Mesenchymal stem cell (in vitro differentiated cells and primary cell): Measurements from ENCODE around the gene TMEM53.

Source experiments
- DNase-seq: peaks from one replicate; pipeline ENCODE4 v3.0.0-alpha.2; 2013
- H2AFZ ChIP-seq: one replicate; pipeline ENCODE4 v1.6.1; 2013; ENCODE audit warnings: low read depth, mild to moderate bottlenecking, control low read depth, inconsistent platforms, low read length, moderate library complexity
- H2AK5ac ChIP-seq: 2 replicates; pipeline ENCODE4 v1.6.1; 2013; ENCODE audit warnings: low read length, moderate library complexity, mild to moderate bottlenecking, inconsistent platforms; ENCODE audit not compliant: severe bottlenecking
- H2BK120ac ChIP-seq: one replicate; pipeline ENCODE4 v1.6.1; 2013; ENCODE audit warnings: low read depth, mild to moderate bottlenecking, inconsistent platforms, low read length, moderate library complexity
- H2BK12ac ChIP-seq, 2 experiments: one replicate each; pipeline ENCODE4 v1.6.1; 2013; ENCODE audit warnings: inconsistent platforms in 2 of 2, low read length in 2 of 2, mild to moderate bottlenecking in 2 of 2, moderate library complexity in 2 of 2, control low read depth in 1 of 2
- H2BK15ac ChIP-seq: one replicate; pipeline ENCODE4 v1.6.1; 2013; ENCODE audit warnings: mild to moderate bottlenecking, low read depth, inconsistent platforms; ENCODE audit not compliant: poor library complexity, severe bottlenecking
- H2BK5ac ChIP-seq: 2 replicates; pipeline ENCODE4 v1.6.1; 2013; ENCODE audit warnings: low read depth, mild to moderate bottlenecking, low read length, control low read depth, inconsistent platforms; ENCODE audit not compliant: poor library complexity, severe bottlenecking
- H3K14ac ChIP-seq, 2 experiments: one replicate each; pipeline ENCODE4 v1.6.1; 2013; ENCODE audit warnings: inconsistent platforms in 2 of 2, low read length in 2 of 2, control low read depth in 1 of 2, mild to moderate bottlenecking in 1 of 2, moderate library complexity in 1 of 2
- H3K18ac ChIP-seq, 2 experiments: one replicate each; pipeline ENCODE4 v1.6.1; 2013; ENCODE audit warnings: inconsistent platforms in 2 of 2, low read length in 2 of 2, control low read depth in 1 of 2, low read depth in 1 of 2, mild to moderate bottlenecking in 1 of 2
- H3K23ac ChIP-seq, 2 experiments: one replicate each; pipeline ENCODE4 v1.6.1; 2013; ENCODE audit warnings: inconsistent platforms in 2 of 2, low read length in 2 of 2, mild to moderate bottlenecking in 2 of 2, moderate library complexity in 2 of 2, control low read depth in 1 of 2
- H3K27ac ChIP-seq: 2 replicates; pipeline ENCODE4 v1.5.1; 2013; ENCODE audit warnings: mild to moderate bottlenecking, moderate library complexity, low read length, control low read depth, inconsistent platforms; ENCODE audit not compliant: poor library complexity, severe bottlenecking
- H3K27me3 ChIP-seq, 2 experiments: 2 replicates each; pipeline versions ENCODE4 v1.6.1 to v1.7.0; 2013; ENCODE audit warnings: low read length in 2 of 2, mild to moderate bottlenecking in 2 of 2, moderate library complexity in 2 of 2, control low read depth in 1 of 2, inconsistent platforms in 1 of 2; ENCODE audit not compliant: control insufficient read depth in 1 of 2, insufficient read depth in 1 of 2
- H3K36me3 ChIP-seq, 2 experiments: 2 replicates each; pipeline versions ENCODE4 v1.6.1 to v1.7.0; 2013; ENCODE audit warnings: low read length in 2 of 2, control low read depth in 1 of 2, inconsistent platforms in 1 of 2, low read depth in 1 of 2, mild to moderate bottlenecking in 1 of 2; ENCODE audit not compliant: insufficient read depth in 2 of 2, control insufficient read depth in 1 of 2
- H3K4ac ChIP-seq, 2 experiments: one replicate each; pipeline ENCODE4 v1.6.1; 2013; ENCODE audit warnings: inconsistent platforms in 2 of 2, low read length in 2 of 2, mild to moderate bottlenecking in 2 of 2, moderate library complexity in 2 of 2, control low read depth in 1 of 2, low read depth in 1 of 2
- H3K4me1 ChIP-seq: 2 replicates; pipeline ENCODE4 v1.6.1; 2013; ENCODE audit warnings: low read depth, low read length, control low read depth; ENCODE audit not compliant: control insufficient read depth, insufficient read depth
- H3K4me2 ChIP-seq: 2 replicates; pipeline ENCODE4 v1.6.1; 2013; ENCODE audit warnings: low read length, mild to moderate bottlenecking, inconsistent platforms; ENCODE audit not compliant: poor library complexity, severe bottlenecking
- H3K4me3 ChIP-seq, 2 experiments: 2 replicates each; pipeline versions ENCODE4 v1.5.1 to v1.7.0; 2013; ENCODE audit warnings: low read length in 2 of 2, mild to moderate bottlenecking in 2 of 2, control low read depth in 1 of 2, low read depth in 1 of 2; ENCODE audit not compliant: insufficient read depth in 1 of 2
- H3K79me1 ChIP-seq: replicated peaks from 2 replicates; pipeline ENCODE4 v1.6.1; 2013; ENCODE audit warnings: mild to moderate bottlenecking, control low read depth, low read length, inconsistent platforms; ENCODE audit not compliant: poor library complexity, severe bottlenecking
- H3K9ac ChIP-seq: 2 replicates; pipeline ENCODE4 v1.7.0; 2013; ENCODE audit warnings: mild to moderate bottlenecking, low read length, moderate library complexity
- H3K9me3 ChIP-seq: 2 replicates; pipeline ENCODE4 v1.7.0; 2013; ENCODE audit warnings: mild to moderate bottlenecking, low read length; ENCODE audit not compliant: control insufficient read depth
- H4K8ac ChIP-seq: one replicate; pipeline ENCODE4 v1.6.1; 2013; ENCODE audit warnings: inconsistent platforms, mild to moderate bottlenecking, low read length, moderate library complexity
- H4K91ac ChIP-seq: one replicate; pipeline ENCODE4 v1.6.1; 2013; ENCODE audit warnings: mild to moderate bottlenecking, low read length, inconsistent platforms
- WGBS: methylation state at CpG from one replicate; pipeline ENCODE4 v1.1.7; 2013; ENCODE audit warnings: mixed read lengths; 5-methylcytosine and 5-hydroxymethylcytosine counted together

TMEM53 gene

GRCh38 chr1:44609768-44610526 lies 64.3 kb downstream of the TMEM53 start:
- no peak for DNase-seq
- H4K91ac ChIP-seq: no peak overlapping the region
- H4K8ac ChIP-seq: no peak overlapping the region
- H3K4me2 ChIP-seq: no peak overlapping the region
- H3K27ac ChIP-seq: no peak overlapping the region
- H3K18ac ChIP-seq: no peak overlapping the region
- no peaks in the 10 kb centered on the region for H3K9me3 ChIP-seq
- no peak overlapping the region for H2BK12ac ChIP-seq
- H3K23ac ChIP-seq: no peak overlapping the region
- H3K27me3 ChIP-seq: peaks cover 30 to 63% of the 10 kb centered on the region in 2 experiments
- no peak overlapping the region for H2BK15ac ChIP-seq
- H2BK5ac ChIP-seq: no peak overlapping the region
- H2AFZ ChIP-seq: no peak overlapping the region
- no peaks in the 10 kb centered on the region for H3K36me3 ChIP-seq
- no peak overlapping the region for H3K4ac ChIP-seq
- no peak overlapping the region for H2BK120ac ChIP-seq
- no peak overlapping the region for H2AK5ac ChIP-seq
- H3K9ac ChIP-seq: no peak overlapping the region
- H3K4me3 ChIP-seq: no peak overlapping the region
- H3K4me1 ChIP-seq: no peaks in the 10 kb centered on the region
- WGBS: 67% methylated on average over 24 of the region's 25 CpGs
- peak overlapping the region in 1 of 2 experiments; percentile 68 for H3K14ac ChIP-seq
- no peaks in the 10 kb centered on the region for H3K79me1 ChIP-seq

- Histone ChIP-seq H3K36me3 (no peaks in the 10 kb centered on the region), H3K27me3 (peaks cover 34 to 64% of the 10 kb centered on the region in 2 experiments), H3K4ac (no peak overlapping the region), H3K4me2 (no peak overlapping the region), H2AK5ac (no peak overlapping the region), H3K23ac (no peak overlapping the region), H2BK5ac (no peak overlapping the region), H3K4me1 (no peaks in the 10 kb centered on the region), H4K8ac (no peak overlapping the region), H2BK12ac (no peak overlapping the region), H3K4me3 (no peak overlapping the region), H2AFZ (no peak overlapping the region), H3K79me1 (no peaks in the 10 kb centered on the region), H3K14ac (no peak overlapping the region), H3K9ac (no peak overlapping the region), H3K9me3 (no peaks in the 10 kb centered on the region), H3K27ac (no peak overlapping the region), H2BK120ac (no peak overlapping the region), H4K91ac (no peak overlapping the region), H3K18ac (no peak overlapping the region), H2BK15ac (no peak overlapping the region)
- DNase-seq: no peak
- WGBS: 53% methylated on average over 10 of the region's 10 CpGs
Observed at GRCh38 chr1:44609412-44609767, 64.9 kb downstream of the TMEM53 start.

GRCh38 chr1:44608141-44608540 lies 66.1 kb downstream of the TMEM53 start:
- Histone ChIP-seq H2BK5ac (no peak overlapping the region), H4K8ac (no peak overlapping the region), H3K4ac (no peak overlapping the region), H3K9ac (no peak overlapping the region), H2BK15ac (no peak overlapping the region), H3K4me3 (no peak overlapping the region), H3K18ac (no peak overlapping the region), H2BK120ac (no peak overlapping the region), H2AK5ac (no peak overlapping the region), H3K4me2 (no peak overlapping the region), H3K23ac (no peak overlapping the region), H3K14ac (no peak overlapping the region), H3K36me3 (no peaks in the 10 kb centered on the region), H2BK12ac (no peak overlapping the region), H3K79me1 (no peaks in the 10 kb centered on the region), H3K27me3 (peaks cover 46 to 67% of the 10 kb centered on the region in 2 experiments), H3K4me1 (no peaks in the 10 kb centered on the region), H2AFZ (no peak overlapping the region), H4K91ac (no peak overlapping the region), H3K27ac (no peak overlapping the region), H3K9me3 (no peaks in the 10 kb centered on the region)
- 76% methylated on average over 6 of the region's 6 CpGs for WGBS
- no peak for DNase-seq

- Histone ChIP-seq H3K23ac (no peak overlapping the region), H3K36me3 (no peaks in the 10 kb centered on the region), H4K91ac (no peak overlapping the region), H3K9ac (no peak overlapping the region), H3K4me1 (no peaks in the 10 kb centered on the region), H3K4ac (no peak overlapping the region), H3K14ac (no peak overlapping the region), H3K27me3 (peaks cover 57 to 74% of the 10 kb centered on the region in 2 experiments), H2BK12ac (no peak overlapping the region), H3K4me3 (no peak overlapping the region), H2BK120ac (no peak overlapping the region), H2BK15ac (no peak overlapping the region), H3K4me2 (no peak overlapping the region), H4K8ac (no peak overlapping the region), H3K79me1 (no peaks in the 10 kb centered on the region), H3K18ac (no peak overlapping the region), H3K27ac (no peak overlapping the region), H2AK5ac (no peak overlapping the region), H2BK5ac (no peak overlapping the region), H2AFZ (no peak overlapping the region), H3K9me3 (no peaks in the 10 kb centered on the region)
- WGBS: 91% methylated on average over 8 of the region's 8 CpGs
- DNase-seq: no peak
Observed at GRCh38 chr1:44606701-44607281, 67.5 kb downstream of the TMEM53 start.
